Measurements from ENCODE around the gene GABPB2.

- no peak for TF ChIP-seq EZH2 (IDR thresholded peaks at IDR 0.05; ENCODE audit: low read length, missing control alignments)
- TF ChIP-seq CTCF (conservative IDR thresholded peaks at IDR 0.05 in 1 of 2, IDR thresholded peaks at IDR 0.05 in 1 of 2; ENCODE audit: low read depth in 1 of 2, low read length in 2 of 2) = no peak
Observed at GRCh38 chr1:151106894-151107293, 36.3 kb downstream of the GABPB2 start.

All from fibroblast of lung (primary cell).